ENCODE data around the gene EFCAB13.
A peak's percentile ranks its signal among the peaks of the same experiment; 100 is the strongest.

DNA sequence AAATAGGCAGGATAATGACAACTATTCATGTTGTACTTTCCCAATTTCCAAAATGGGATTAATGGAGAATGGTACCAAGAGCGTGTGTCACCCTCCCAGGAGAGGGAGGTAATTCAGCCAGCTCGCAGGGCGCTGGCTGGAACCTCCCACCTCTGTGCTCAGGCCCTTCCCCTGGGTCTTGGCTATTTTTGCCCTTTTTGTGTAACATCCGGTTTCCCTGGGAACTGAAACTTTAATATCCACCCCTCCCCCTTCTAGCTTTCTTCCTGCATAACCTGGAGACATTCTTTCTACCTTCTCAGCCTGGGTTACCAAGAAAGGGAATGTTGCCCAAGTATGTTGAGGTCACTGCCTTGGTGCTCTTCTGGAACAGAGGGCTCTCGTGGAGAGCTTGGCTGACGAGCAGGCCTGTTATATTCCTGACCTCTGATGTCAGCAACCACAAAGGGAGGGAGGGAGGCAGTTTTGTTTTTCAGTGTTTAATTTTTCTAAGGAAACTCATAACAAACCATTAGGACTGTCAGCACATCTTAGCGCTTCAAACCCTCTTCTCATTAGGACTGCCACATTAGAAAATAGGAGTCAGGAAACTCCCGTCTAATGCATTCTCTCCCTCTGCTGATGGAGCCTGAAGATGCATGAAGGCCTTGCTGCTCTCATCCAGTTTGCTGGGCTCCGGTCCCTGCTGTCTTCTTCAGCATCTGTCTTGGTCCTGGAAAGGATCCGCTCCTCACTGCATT, 44.5 kb upstream of the EFCAB13 start:
- TF ChIP-seq, protein P1, sequence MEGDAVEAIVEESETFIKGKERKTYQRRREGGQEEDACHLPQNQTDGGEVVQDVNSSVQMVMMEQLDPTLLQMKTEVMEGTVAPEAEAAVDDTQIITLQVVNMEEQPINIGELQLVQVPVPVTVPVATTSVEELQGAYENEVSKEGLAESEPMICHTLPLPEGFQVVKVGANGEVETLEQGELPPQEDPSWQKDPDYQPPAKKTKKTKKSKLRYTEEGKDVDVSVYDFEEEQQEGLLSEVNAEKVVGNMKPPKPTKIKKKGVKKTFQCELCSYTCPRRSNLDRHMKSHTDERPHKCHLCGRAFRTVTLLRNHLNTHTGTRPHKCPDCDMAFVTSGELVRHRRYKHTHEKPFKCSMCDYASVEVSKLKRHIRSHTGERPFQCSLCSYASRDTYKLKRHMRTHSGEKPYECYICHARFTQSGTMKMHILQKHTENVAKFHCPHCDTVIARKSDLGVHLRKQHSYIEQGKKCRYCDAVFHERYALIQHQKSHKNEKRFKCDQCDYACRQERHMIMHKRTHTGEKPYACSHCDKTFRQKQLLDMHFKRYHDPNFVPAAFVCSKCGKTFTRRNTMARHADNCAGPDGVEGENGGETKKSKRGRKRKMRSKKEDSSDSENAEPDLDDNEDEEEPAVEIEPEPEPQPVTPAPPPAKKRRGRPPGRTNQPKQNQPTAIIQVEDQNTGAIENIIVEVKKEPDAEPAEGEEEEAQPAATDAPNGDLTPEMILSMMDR (IDR thresholded peaks at IDR 0.05) = no peak
- TF ChIP-seq POLR2AphosphoS5 (IDR thresholded peaks at IDR 0.05) (peak; percentile 28 to 62 (median 62)), POLR2A (IDR thresholded peaks at IDR 0.05) (no peak), EP300 (IDR thresholded peaks at IDR 0.05; ENCODE audit: low read depth) (peak; percentile 87)

Measured in transverse colon (tissue), 4 donors.